GM19023 (cell line): ENCODE measurements around the gene PCDHGA7.
"Not testable (repeated sequence)": the region's sequence is repeated elsewhere in the genome, so short reads cannot be mapped to it uniquely, and the experiment has no call there.

ENCODE experiments used
- ATAC-seq: cut with Tn5 transposase; IDR thresholded peaks from one replicate; pipeline ENCODE4 v1.9.1; 2021; ENCODE audit warnings: mild to moderate bottlenecking, moderate library complexity; ENCODE audit not compliant: unreplicated experiment

Gene PCDHGA7

GRCh38 chr5:141382469-141383294 lies at the start of gene PCDHGA7:
TSS of gene PCDHGA7 (plus strand) at chr5:141382742. CDS start at chr5:141382900, 158 bp downstream.
- ATAC-seq = no peak

GRCh38 chr5:141338538-141339306 lies 43.8 kb upstream of the PCDHGA7 start, which contains the start of gene PCDHGA2:
TSS of gene PCDHGA2 (plus strand) at chr5:141338760.
- no peak for ATAC-seq

- not testable (repeated sequence) for ATAC-seq
These were observed 41.7 kb upstream of the PCDHGA7 start for GRCh38 chr5:141340781-141341354.

GRCh38 chr5:141342773-141343172 lies 39.8 kb upstream of the PCDHGA7 start:
- no peak for ATAC-seq

GRCh38 chr5:141343242-141343952 lies 39.1 kb upstream of the PCDHGA7 start, which contains the start of gene PCDHGA3:
TSS of gene PCDHGA3 (plus strand) at chr5:141343829. CDS start at chr5:141344034, 205 bp downstream.
- no peak for ATAC-seq

DNA sequence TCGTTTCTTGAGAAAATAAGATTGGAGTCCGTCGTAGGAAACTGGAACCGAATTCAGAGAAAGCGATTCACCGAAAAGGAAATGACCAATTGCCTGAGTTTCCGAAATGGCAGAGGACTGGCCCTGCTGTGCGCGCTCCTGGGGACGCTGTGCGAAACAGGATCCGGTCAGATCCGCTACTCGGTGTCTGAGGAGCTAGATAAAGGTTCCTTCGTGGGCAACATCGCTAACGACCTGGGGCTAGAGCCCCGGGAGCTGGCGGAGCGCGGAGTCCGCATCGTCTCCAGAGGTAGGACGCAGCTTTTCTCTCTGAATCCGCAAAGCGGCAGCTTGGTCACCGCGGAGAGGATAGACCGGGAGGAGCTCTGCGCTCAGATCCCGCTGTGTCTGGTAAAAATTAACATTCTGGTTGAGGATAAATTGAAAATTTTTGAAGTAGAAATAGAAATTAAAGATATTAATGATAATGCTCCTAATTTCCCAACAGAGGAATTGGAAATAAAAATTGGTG lies 38.5 kb upstream of the PCDHGA7 start:
- no peak for ATAC-seq

DNA sequence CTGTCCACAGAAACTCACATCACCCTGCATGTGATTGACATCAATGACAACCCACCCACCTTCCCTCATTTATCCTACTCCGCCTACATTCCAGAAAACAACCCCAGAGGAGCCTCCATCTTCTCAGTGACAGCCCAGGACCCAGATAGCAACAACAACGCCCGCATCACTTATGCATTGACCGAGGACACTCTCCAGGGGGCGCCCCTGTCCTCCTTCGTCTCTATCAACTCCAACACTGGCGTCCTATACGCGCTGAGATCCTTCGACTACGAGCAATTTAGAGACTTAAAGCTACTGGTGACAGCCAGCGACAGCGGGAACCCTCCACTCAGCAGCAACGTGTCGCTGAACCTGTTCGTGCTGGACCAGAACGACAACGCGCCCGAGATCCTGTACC lies 37.2 kb upstream of the PCDHGA7 start:
- ATAC-seq = no peak

DNA sequence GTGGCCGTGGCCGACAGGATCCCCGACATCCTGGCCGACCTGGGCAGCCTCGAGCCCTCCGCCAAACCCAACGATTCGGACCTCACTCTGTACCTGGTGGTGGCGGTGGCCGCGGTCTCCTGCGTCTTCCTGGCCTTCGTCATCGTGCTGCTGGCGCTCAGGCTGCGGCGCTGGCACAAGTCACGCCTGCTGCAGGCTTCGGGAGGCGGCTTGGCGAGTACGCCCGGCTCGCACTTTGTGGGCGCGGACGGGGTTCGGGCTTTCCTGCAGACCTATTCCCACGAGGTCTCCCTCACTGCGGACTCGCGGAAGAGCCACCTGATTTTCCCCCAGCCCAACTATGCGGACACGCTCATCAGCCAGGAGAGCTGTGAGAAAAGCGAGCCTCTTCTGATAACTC lies 36.5 kb upstream of the PCDHGA7 start:
- not testable (repeated sequence) for ATAC-seq

DNA sequence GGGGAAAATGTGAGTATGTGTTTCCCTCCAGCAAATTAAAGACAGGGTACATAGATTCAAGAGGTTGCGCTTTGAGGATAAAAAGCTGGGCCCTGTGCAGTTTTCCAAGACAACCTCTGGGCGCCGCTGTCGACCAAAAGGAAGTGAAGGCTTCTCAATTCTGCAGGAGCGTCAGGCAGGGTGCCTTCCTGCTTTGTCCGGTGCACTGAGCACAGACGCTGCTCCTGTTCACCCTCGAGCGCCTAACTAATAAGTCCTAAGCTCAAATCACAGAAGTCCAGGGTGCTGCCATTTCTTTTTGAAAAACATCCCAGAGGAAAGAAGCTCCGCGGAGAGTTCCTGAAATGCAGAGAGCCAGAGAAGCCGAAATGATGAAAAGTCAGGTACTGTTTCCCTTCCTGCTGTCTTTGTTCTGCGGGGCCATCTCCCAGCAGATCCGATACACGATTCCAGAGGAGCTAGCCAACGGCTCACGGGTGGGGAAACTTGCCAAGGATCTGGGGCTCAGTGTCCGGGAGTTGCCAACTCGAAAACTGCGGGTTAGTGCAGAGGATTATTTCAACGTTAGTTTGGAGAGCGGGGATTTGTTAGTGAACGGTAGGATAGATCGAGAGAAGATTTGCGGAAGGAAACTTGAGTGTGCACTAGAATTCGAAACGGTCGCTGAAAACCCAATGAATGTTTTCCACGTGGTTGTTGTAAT lies 32.5 kb upstream of the PCDHGA7 start, which contains the start of gene PCDHGB1:
PCDHGB1 (plus strand) TSS at position 183 of the 703 bp plus-strand sequence; CDS start at position 345, 162 bp downstream.
- no peak for ATAC-seq

GRCh38 chr5:141351591-141351990 lies 31.0 kb upstream of the PCDHGA7 start:
- ATAC-seq = no peak

DNA sequence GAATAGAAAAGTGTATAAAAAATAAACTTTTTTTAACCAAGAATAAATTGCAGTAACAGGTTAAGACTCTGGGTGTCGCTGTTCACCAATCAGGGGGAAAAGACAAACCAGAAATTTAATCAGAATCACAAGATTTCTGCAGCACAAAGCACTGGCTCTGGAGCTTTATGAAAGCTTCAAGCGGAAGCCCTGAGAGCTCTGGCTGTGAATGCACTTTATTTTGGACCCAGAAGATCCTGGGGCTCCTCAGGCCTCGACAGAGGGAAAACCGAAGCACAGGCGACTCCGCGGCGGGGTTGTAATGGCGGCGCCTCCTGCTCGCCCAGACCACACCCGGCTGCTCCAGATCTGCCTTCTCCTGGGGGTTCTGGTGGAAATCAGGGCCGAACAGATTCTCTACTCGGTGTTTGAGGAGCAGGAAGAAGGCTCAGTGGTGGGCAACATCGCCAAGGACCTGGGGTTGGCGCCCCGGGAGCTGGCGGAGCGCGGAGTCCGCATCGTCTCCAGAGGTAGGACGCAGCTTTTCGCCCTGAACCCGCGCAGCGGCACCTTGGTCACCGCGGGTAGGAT lies 27.6 kb upstream of the PCDHGA7 start, which contains the start of gene PCDHGA4:
PCDHGA4 (plus strand) TSS at position 122 of the 570 bp plus-strand sequence; CDS start at position 209, 87 bp downstream.
- ATAC-seq = no peak

DNA sequence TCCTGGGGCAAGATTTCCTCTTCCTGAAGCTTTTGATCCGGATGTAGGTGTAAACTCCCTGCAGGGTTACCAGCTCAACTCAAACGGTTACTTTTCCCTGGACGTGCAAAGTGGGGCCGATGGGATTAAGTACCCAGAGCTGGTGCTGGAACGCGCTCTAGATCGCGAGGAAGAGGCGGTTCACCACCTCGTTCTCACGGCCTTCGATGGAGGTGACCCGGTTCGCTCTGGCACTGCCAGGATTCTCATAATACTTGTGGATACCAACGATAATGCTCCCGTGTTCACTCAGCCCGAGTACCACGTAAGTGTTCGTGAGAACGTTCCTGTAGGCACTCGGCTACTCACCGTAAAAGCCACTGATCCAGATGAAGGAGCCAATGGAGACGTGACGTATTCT lies 26.9 kb upstream of the PCDHGA7 start:
- ATAC-seq = no peak

DNA sequence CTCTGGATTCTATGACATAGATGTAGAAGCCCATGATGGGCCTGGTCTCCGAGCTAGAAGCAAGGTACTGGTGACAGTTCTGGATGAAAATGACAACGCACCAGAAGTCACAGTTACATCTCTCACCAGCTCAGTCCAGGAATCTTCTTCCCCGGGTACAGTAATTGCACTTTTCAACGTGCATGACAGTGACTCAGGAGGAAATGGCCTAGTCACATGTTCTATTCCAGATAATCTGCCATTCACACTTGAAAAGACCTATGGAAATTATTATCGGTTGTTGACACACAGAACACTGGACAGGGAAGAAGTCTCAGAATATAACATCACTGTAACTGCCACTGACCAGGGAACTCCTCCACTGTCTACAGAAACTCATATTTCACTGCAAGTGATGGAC lies 26.4 kb upstream of the PCDHGA7 start:
- no peak for ATAC-seq

DNA sequence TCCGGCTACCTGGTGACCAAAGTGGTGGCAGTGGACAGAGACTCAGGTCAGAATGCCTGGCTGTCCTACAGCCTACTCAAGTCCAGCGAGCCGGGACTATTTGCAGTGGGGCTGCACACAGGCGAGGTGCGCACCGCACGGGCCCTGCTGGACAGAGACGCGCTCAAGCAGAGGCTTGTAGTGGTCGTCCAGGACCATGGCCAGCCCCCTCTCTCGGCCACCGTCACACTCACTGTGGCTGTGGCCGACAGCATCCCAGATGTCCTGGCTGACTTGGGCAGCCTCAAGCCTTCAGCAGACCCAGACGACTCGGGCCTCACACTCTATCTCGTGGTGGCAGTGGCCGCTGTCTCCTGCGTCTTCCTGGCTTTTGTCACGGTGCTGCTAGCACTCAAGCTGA lies 25.6 kb upstream of the PCDHGA7 start:
- ATAC-seq = no peak

- ATAC-seq = no peak
These were observed 22.6 kb upstream of the PCDHGA7 start, which contains the start of gene PCDHGB2 for GRCh38 chr5:141359790-141360426. TSS of gene PCDHGB2 (plus strand) at chr5:141359994. CDS start at chr5:141360136, 142 bp downstream.

DNA sequence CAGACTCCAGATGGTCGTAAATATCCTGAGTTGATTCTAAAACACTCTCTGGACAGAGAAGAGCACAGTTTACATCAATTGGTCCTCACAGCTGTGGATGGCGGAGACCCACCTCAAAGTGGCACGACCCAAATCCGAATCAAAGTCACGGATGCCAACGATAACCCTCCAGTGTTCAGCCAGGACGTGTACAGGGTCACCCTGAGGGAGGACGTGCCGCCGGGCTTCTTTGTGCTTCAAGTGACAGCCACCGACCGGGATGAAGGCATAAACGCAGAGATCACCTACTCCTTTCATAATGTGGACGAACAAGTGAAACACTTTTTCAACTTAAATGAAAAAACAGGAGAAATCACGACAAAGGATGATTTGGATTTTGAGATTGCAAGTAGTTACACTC lies 21.9 kb upstream of the PCDHGA7 start:
- no peak for ATAC-seq

DNA sequence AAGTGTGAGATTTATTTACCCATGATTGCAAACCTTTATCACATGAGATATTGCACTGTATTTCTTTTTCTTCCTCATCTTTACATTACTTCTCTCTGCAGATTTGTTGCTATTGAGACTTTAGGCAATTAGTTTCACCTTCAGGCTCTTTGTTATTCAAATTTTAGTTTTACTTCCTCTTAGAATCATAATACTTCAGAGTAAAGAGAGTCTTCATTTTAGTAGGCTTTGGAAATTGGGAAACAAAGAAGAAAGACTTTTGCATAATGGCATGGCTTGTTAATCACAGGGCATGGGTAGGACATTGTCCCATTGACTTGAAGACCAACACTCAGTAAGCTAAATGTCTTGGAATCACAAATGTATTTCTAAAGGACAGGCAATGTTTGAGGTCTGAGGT lies 19.8 kb upstream of the PCDHGA7 start:
- ATAC-seq = no peak

DNA sequence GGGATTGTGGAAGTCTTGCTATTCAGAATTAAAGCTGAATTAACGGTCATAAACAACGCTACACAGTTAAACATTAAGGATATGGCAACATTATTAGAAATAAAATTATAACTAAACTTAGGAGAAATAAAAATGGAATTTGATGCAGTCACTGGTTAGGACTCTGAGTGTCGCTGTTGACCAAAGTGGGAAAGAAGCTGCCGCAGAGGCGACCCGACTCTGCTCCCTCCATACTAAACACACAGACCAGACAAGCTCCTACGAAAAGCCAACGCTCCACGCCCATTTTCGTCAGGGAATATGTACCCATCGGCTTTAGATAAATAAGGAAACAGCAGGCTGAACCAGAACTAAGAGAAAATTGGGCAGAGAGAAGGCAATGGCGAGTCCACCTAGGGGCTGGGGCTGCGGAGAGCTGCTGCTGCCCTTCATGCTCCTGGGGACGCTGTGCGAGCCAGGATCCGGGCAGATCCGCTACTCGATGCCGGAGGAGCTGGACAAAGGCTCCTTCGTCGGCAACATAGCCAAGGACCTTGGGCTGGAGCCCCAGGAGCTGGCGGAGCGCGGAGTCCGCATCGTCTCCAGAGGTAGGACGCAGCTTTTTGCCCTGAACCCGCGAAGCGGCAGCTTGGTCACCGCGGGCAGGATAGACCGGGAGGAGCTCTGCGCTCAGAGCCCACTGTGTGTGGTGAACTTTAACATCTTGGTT lies 18.4 kb upstream of the PCDHGA7 start, which contains the start of gene PCDHGA5:
PCDHGA5 (plus strand) TSS at position 211 of the 709 bp plus-strand sequence; CDS start at position 380, 169 bp downstream.
- no peak for ATAC-seq
